Vagina (tissue), 2 donors: ENCODE results near the gene FANCE.

ENCODE experiments used
- POLR2A ChIP-seq, 2 donors: fragments of 450-650 bp; IDR thresholded peaks; one replicate each; pipeline ENCODE4 v1.6.1; 2017; ENCODE audit warnings: antibody characterized with exemption in 2 of 2, mild to moderate bottlenecking in 2 of 2, moderate library complexity in 2 of 2
- POLR2AphosphoS5 ChIP-seq, 2 donors: sonication (generic); formaldehyde crosslinking; IDR thresholded peaks; one replicate each; pipeline ENCODE4 v1.9.0; 2017; ENCODE audit warnings: antibody characterized with exemption in 2 of 2, mild to moderate bottlenecking in 2 of 2, low read depth in 1 of 2; ENCODE audit not compliant: insufficient read depth in 1 of 2
- TF ChIP-seq, protein P1 (sequence below), 3 experiments: fragments of 450-650 bp in 2 of 3; fragments of 200-600 bp in 1 of 3; sonication (generic) in 1 of 3; IDR thresholded peaks; one replicate each; pipeline ENCODE4 v1.5.1; 2017 to 2019; ENCODE audit warnings: antibody characterized with exemption in 3 of 3, mild to moderate bottlenecking in 2 of 3, moderate library complexity in 2 of 3

GRCh38 chr6:35425284-35425683 is 26.9 kb upstream of the FANCE start:
- TF ChIP-seq, protein P1, sequence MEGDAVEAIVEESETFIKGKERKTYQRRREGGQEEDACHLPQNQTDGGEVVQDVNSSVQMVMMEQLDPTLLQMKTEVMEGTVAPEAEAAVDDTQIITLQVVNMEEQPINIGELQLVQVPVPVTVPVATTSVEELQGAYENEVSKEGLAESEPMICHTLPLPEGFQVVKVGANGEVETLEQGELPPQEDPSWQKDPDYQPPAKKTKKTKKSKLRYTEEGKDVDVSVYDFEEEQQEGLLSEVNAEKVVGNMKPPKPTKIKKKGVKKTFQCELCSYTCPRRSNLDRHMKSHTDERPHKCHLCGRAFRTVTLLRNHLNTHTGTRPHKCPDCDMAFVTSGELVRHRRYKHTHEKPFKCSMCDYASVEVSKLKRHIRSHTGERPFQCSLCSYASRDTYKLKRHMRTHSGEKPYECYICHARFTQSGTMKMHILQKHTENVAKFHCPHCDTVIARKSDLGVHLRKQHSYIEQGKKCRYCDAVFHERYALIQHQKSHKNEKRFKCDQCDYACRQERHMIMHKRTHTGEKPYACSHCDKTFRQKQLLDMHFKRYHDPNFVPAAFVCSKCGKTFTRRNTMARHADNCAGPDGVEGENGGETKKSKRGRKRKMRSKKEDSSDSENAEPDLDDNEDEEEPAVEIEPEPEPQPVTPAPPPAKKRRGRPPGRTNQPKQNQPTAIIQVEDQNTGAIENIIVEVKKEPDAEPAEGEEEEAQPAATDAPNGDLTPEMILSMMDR (IDR thresholded peaks at IDR 0.05): no peak
- no peak for TF ChIP-seq POLR2A (IDR thresholded peaks at IDR 0.05)
- TF ChIP-seq POLR2AphosphoS5 (IDR thresholded peaks at IDR 0.05; ENCODE audit: insufficient read depth in 1 of 2, low read depth in 1 of 2): no peak
